ENCODE measurements around the gene LY6G5C. TPM values are rescaled to one million over a fixed set of nuclear protein-coding genes. Genes with fewer than 3 reads are reported as not detected.
A peak's percentile ranks its signal among the peaks of the same experiment; 100 is the strongest.

LY6G5C gene
- total and polyA plus RNA-seq, 4 donors: 2.8 to 5.0 (median 3.5) TPM

DNA sequence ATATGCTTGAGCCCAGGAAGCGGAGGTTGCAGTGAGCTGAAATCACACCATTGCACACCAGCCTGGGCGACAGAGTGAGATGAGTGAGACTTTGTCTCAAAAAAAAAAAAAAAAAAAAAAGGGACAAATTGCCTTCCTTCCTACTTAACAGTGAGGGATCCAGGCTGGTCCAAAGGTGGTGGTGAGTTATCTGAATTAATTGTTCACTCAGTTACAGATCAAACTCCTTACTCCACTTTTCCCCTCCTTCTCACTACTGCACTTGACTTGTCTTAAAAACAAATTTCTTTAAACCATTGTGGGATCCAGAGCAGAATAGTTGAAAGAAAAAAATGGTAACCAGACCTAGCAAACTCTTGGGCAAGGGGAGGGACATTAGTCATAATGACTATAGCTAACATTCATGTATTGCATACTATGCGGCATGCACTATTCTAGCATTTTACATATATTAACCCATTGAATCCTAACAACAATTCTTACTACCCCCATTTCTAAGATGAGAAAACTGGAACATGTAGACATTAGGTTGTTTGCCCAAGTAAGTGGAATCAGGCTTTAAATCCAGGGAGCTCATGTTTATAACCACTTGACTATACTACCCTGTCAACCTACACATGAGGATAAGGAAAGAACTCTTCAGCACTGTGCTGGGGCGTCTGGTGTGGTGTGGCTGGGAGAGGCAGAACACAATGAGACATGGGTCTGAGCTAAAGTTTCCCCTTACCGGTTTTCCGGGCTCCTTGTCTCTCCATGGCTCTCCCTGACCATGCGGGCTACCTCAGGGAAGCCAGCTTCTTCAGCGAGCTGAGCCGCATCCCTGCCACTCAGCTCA, 17.5 kb downstream of the LY6G5C start:
- Histone ChIP-seq H3K4me1 (ENCODE audit: control insufficient read depth in 5 of 5, insufficient read depth in 5 of 5, low read length in 5 of 5) (peaks cover 8 to 54% (median 16%) of the 10 kb centered on the region in 5 donors), H3K36me3 (ENCODE audit: control insufficient read depth in 4 of 4, insufficient read depth in 4 of 4, low read length in 4 of 4) (peaks cover 0 to 22% (median 14%) of the 10 kb centered on the region in 4 donors), H3K4me3 (no peak overlapping the region), H3K9me3 (ENCODE audit: control insufficient read depth in 4 of 4, insufficient read depth in 3 of 4, low read length in 3 of 4) (no peaks in the 10 kb centered on the region), H3K9ac (ENCODE audit: insufficient read depth in 1 of 2, low read length in 2 of 2) (peak overlapping the region; percentile 4 to 84), H3K27ac (ENCODE audit: low read depth in 1 of 2, low read length in 1 of 2) (peak overlapping the region; percentile 38 to 96), H3K27me3 (ENCODE audit: control insufficient read depth in 3 of 3, insufficient read depth in 3 of 3, low read length in 2 of 3) (no peaks in the 10 kb centered on the region)
- ATAC-seq (ENCODE audit: insufficient read depth, low FRiP score): no peak
- 62% methylated on average over 9 of the region's 9 CpGs for WGBS, 2 donors
- TF ChIP-seq, protein P1, sequence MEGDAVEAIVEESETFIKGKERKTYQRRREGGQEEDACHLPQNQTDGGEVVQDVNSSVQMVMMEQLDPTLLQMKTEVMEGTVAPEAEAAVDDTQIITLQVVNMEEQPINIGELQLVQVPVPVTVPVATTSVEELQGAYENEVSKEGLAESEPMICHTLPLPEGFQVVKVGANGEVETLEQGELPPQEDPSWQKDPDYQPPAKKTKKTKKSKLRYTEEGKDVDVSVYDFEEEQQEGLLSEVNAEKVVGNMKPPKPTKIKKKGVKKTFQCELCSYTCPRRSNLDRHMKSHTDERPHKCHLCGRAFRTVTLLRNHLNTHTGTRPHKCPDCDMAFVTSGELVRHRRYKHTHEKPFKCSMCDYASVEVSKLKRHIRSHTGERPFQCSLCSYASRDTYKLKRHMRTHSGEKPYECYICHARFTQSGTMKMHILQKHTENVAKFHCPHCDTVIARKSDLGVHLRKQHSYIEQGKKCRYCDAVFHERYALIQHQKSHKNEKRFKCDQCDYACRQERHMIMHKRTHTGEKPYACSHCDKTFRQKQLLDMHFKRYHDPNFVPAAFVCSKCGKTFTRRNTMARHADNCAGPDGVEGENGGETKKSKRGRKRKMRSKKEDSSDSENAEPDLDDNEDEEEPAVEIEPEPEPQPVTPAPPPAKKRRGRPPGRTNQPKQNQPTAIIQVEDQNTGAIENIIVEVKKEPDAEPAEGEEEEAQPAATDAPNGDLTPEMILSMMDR (IDR thresholded peaks at IDR 0.05; ENCODE audit: control extremely low read depth, extremely low read depth): no peak
- DNase-seq: no peak

DNA sequence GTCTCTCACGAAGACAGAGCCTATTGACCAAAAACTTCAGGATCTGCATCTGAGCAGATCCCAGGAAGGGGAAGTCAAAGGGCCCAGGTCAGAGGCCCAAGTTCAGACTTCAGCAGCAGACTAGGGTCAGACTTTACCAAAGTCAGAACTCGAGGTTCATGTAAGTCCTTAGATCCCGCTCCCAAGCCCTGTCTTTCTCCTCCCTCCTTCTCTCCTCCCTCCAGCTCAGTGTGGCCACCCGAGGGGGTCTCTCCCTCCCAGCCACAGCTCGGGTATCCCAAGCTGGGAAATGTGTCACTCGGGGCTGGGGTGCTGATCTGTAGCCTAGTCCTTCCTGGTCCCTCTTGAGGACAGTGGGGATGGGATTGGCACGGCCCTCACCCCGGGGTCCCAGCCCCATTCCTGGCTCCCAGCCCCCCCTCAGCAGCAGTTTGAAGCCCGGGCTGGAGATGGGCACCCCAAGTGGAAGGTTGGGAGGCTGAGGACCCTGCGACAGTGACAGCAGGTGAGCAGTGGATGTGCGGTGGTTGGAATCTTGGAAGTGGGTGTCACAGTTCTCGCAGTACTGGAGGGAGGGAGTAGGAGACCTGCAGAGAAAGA, 18.6 kb downstream of the LY6G5C start:
- Histone ChIP-seq H3K27ac (ENCODE audit: low read depth in 1 of 2, low read length in 1 of 2) (no peak overlapping the region), H3K27me3 (ENCODE audit: control insufficient read depth in 3 of 3, insufficient read depth in 3 of 3, low read length in 2 of 3) (no peaks in the 10 kb centered on the region), H3K4me3 (no peak overlapping the region), H3K4me1 (ENCODE audit: control insufficient read depth in 5 of 5, insufficient read depth in 5 of 5, low read length in 5 of 5) (peaks cover 8 to 57% (median 16%) of the 10 kb centered on the region in 5 donors), H3K9ac (ENCODE audit: insufficient read depth in 1 of 2, low read length in 2 of 2) (no peak overlapping the region), H3K36me3 (ENCODE audit: control insufficient read depth in 4 of 4, insufficient read depth in 4 of 4, low read length in 4 of 4) (peaks cover 3 to 18% (median 10%) of the 10 kb centered on the region in 4 donors), H3K9me3 (ENCODE audit: control insufficient read depth in 4 of 4, insufficient read depth in 3 of 4, low read length in 3 of 4) (no peaks in the 10 kb centered on the region)
- ATAC-seq (ENCODE audit: insufficient read depth, low FRiP score) (no peak), DNase-seq (no peak)
- TF ChIP-seq, protein P1 (IDR thresholded peaks at IDR 0.05; ENCODE audit: control extremely low read depth, extremely low read depth): no peak
- 87 to 89% methylated on average over 10 to 12 of the region's 12 CpGs for WGBS, 2 donors

DNA sequence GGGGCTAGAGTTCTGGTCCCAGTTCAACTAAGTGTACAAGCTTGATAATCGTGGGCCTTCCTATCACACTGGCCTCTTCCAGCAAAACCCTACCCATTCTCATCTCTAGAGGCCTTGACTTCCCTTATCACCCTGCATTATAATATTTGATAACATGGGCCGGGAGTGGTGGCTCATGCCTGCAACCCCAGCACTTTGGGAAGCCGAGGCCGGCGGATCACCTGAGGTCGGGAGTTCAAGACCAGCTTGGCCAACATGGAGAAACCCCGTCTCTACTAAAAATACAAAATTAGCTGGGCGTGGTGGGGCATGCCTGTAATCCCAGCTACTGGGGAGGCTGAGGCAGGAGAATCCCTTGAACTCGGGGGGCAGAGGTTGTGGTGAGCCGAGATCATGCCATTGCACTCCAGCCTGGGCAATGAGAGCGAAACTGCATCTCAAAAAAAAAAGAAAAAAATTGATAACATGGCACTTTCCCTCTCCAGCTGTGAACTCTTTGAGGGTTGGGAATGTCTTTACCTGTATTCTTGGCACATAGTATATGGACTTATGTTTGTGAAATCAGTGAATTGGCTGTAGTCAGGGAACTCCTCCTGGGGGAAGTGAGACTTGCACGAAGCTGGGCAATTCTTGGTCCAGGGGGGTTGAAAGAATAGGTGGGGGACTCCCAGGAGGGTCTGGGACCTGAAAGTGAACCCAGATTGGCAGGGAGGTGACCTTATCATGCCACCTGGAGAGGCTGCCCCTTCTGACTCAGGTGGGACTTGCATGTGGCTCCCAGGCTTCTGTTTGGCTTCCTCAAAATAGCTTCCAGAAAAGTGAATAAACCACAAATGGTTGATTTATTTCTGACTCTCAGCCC, 19.4 kb downstream of the LY6G5C start:
- no peak overlapping the region for H3K4me3 ChIP-seq
- H3K9ac ChIP-seq (ENCODE audit: insufficient read depth in 1 of 2, low read length in 2 of 2): peak overlapping the region in 1 of 2 donors; percentile 65
- H3K27me3 ChIP-seq (ENCODE audit: control insufficient read depth in 3 of 3, insufficient read depth in 3 of 3, low read length in 2 of 3): no peaks in the 10 kb centered on the region
- no peaks in the 10 kb centered on the region for H3K9me3 ChIP-seq (ENCODE audit: control insufficient read depth in 4 of 4, insufficient read depth in 3 of 4, low read length in 3 of 4)
- TF ChIP-seq, protein P1 (IDR thresholded peaks at IDR 0.05; ENCODE audit: control extremely low read depth, extremely low read depth): no peak
- DNase-seq (no peak), ATAC-seq (ENCODE audit: insufficient read depth, low FRiP score) (no peak)
- WGBS, 2 donors: 79 to 86% methylated on average over 12 of the region's 12 CpGs
- H3K36me3 ChIP-seq (ENCODE audit: control insufficient read depth in 4 of 4, insufficient read depth in 4 of 4, low read length in 4 of 4): peaks cover 3 to 22% (median 7%) of the 10 kb centered on the region in 4 donors
- peak overlapping the region; percentile 85 to 95 for H3K27ac ChIP-seq (ENCODE audit: low read depth in 1 of 2, low read length in 1 of 2)
- H3K4me1 ChIP-seq (ENCODE audit: control insufficient read depth in 5 of 5, insufficient read depth in 5 of 5, low read length in 5 of 5): peaks cover 7 to 51% (median 11%) of the 10 kb centered on the region in 5 donors
